H1 (cell line): ENCODE data around the gene TP53BP2. TPM values are rescaled to one million over a fixed set of nuclear protein-coding genes. Genes with fewer than 3 reads are reported as not detected.
"Not testable (repeated sequence)": the region's sequence is repeated elsewhere in the genome, so short reads cannot be mapped to it uniquely, and the experiment has no call there.

Experiments
- CTCF ChIA-PET: fragments of 300-600 bp; sonication (Branson Sonifier 250); formaldehyde crosslinking; loops from one replicate; lab custom pipeline; 2021; ENCODE audit not compliant: partially characterized antibody; lab: Charles Lee
- POLR2A ChIA-PET: fragments of 300-600 bp; sonication (Branson Sonifier 250); formaldehyde crosslinking; loops from one replicate; lab custom pipeline; 2021; ENCODE audit warnings: inconsistent platforms; ENCODE audit not compliant: partially characterized antibody; lab: Charles Lee
- DNase-seq, 2 experiments: peaks; one replicate each; pipeline versions ENCODE4 v3.0.0 to v3.0.0-alpha.2; 2010 to 2022; ENCODE audit warnings: low spot score in 2 of 2, low read depth in 1 of 2, mixed read lengths in 1 of 2
- FAIRE-seq: peaks from 2 replicates; lab custom pipeline; 2011; peaks lifted over from hg19 to GRCh38; lab: Jason Lieb, UNC
- H2AFZ ChIP-seq: 2 replicates; pipeline ENCODE4 v1.8.1; 2012; ENCODE audit warnings: low read length, inconsistent platforms
- H2AK5ac ChIP-seq: 2 replicates; pipeline ENCODE4 v1.6.1; 2013; ENCODE audit warnings: low read depth, low read length
- H2BK120ac ChIP-seq: replicated peaks from 2 replicates; pipeline ENCODE3; 2013; ENCODE audit warnings: low read depth, low read length, inconsistent platforms
- H2BK12ac ChIP-seq: 2 replicates; pipeline ENCODE4 v1.6.1; 2013; ENCODE audit warnings: low read depth, low read length
- H2BK15ac ChIP-seq: 2 replicates; pipeline ENCODE4 v1.6.1; 2013; ENCODE audit warnings: low read length
- H2BK20ac ChIP-seq: 2 replicates; pipeline ENCODE4 v1.6.1; 2013; ENCODE audit warnings: low read length
- H2BK5ac ChIP-seq: 2 replicates; pipeline ENCODE4 v1.6.1; 2013; ENCODE audit warnings: low read depth, low read length
- H3K14ac ChIP-seq: 2 replicates; pipeline ENCODE4 v1.6.1; 2013; ENCODE audit warnings: inconsistent platforms; ENCODE audit not compliant: insufficient read length
- H3K18ac ChIP-seq: 2 replicates; pipeline ENCODE4 v1.6.1; 2013; ENCODE audit warnings: low read length; ENCODE audit errors: extremely low read depth
- H3K23ac ChIP-seq: 2 replicates; pipeline ENCODE4 v1.6.1; 2013; ENCODE audit warnings: inconsistent platforms; ENCODE audit not compliant: insufficient read length
- H3K23me2 ChIP-seq: 2 replicates; pipeline ENCODE4 v1.6.1; 2013; ENCODE audit warnings: low read depth, low read length
- H3K27ac ChIP-seq: 2 replicates; pipeline ENCODE4 v1.6.1; 2011; ENCODE audit warnings: low read depth, low read length, inconsistent platforms
- H3K27me3 ChIP-seq, 4 experiments: replicated peaks in 1 of 4; 1 replicate in 1 of 4; 2 replicates in 3 of 4; pipeline versions ENCODE4 v1.6.1 to v1.8.1; 2011 to 2013; ENCODE audit warnings: low read length in 3 of 4, mild to moderate bottlenecking in 3 of 4, inconsistent platforms in 2 of 4, mixed read lengths in 2 of 4, moderate library complexity in 1 of 4; ENCODE audit not compliant: control insufficient read depth in 3 of 4, insufficient read depth in 3 of 4; ENCODE audit errors: extremely low read depth in 1 of 4
- H3K36me3 ChIP-seq, 4 experiments: 2 replicates each; pipeline versions ENCODE4 v1.6.1 to v1.8.1; 2011 to 2013; ENCODE audit warnings: mild to moderate bottlenecking in 4 of 4, low read length in 3 of 4, moderate library complexity in 2 of 4, control low read depth in 1 of 4, inconsistent platforms in 1 of 4; ENCODE audit not compliant: insufficient read depth in 4 of 4, control insufficient read depth in 2 of 4
- H3K4ac ChIP-seq: replicated peaks from 2 replicates; pipeline ENCODE3; 2013; ENCODE audit warnings: low read length, low read depth, mixed read lengths, inconsistent platforms; ENCODE audit not compliant: insufficient read length
- H3K4me1 ChIP-seq, 4 experiments: replicated peaks in 1 of 4; 1 replicate in 1 of 4; 2 replicates in 3 of 4; pipeline versions ENCODE4 v1.6.1 to v1.8.1; 2011 to 2013; ENCODE audit warnings: low read length in 3 of 4, inconsistent platforms in 2 of 4, mixed read lengths in 1 of 4; ENCODE audit not compliant: insufficient read depth in 4 of 4, control insufficient read depth in 3 of 4
- H3K4me2 ChIP-seq, 2 experiments: 2 replicates each; pipeline versions ENCODE4 v1.6.1 to v1.8.1; 2011 to 2013; ENCODE audit warnings: low read depth in 2 of 2, low read length in 2 of 2, control low read depth in 1 of 2, inconsistent platforms in 1 of 2, mild to moderate bottlenecking in 1 of 2; ENCODE audit not compliant: insufficient read depth in 1 of 2
- H3K4me3 ChIP-seq, 4 experiments: fragments of 200-600, 300-600 bp in 1 of 4; sonication (generic), shearing (Covaris generic), sonication (Bioruptor Twin) in 1 of 4; 2 replicates each; pipeline versions ENCODE4 v1.5.1 to v1.8.1; 2011 to 2016; ENCODE audit warnings: low read length in 4 of 4, low read depth in 3 of 4, control low read depth in 2 of 4, inconsistent platforms in 2 of 4, mild to moderate bottlenecking in 2 of 4, mixed read lengths in 1 of 4, moderate library complexity in 1 of 4; ENCODE audit not compliant: insufficient read depth in 2 of 4; ENCODE audit errors: extremely low read depth in 1 of 4
- H3K56ac ChIP-seq: replicated peaks from 2 replicates; pipeline ENCODE3; 2013; ENCODE audit warnings: low read depth, mild to moderate bottlenecking, mixed read lengths, low read length, inconsistent platforms; ENCODE audit not compliant: insufficient read length
- H3K79me1 ChIP-seq: 2 replicates; pipeline ENCODE4 v1.6.1; 2013; ENCODE audit warnings: low read depth, low read length, control low read depth
- H3K79me2 ChIP-seq, 2 experiments: 2 replicates each; pipeline versions ENCODE4 v1.6.1 to v1.8.1; 2012 to 2013; ENCODE audit warnings: low read length in 2 of 2, mild to moderate bottlenecking in 2 of 2, inconsistent platforms in 1 of 2; ENCODE audit not compliant: insufficient read depth in 2 of 2, control insufficient read depth in 1 of 2
- H3K9ac ChIP-seq, 4 experiments: replicated peaks in 1 of 4; 1 replicate in 1 of 4; 2 replicates in 3 of 4; pipeline versions ENCODE4 v1.6.1 to v1.8.1; 2011 to 2013; ENCODE audit warnings: low read depth in 3 of 4, low read length in 3 of 4, control low read depth in 2 of 4, mild to moderate bottlenecking in 2 of 4, moderate library complexity in 2 of 4, inconsistent platforms in 1 of 4; ENCODE audit errors: extremely low read depth in 1 of 4
- H3K9me3 ChIP-seq, 2 experiments: 2 replicates each; pipeline versions ENCODE4 v1.6.1 to v1.8.1; 2012 to 2013; ENCODE audit warnings: mild to moderate bottlenecking in 2 of 2, moderate library complexity in 2 of 2, control low read depth in 1 of 2, inconsistent platforms in 1 of 2, low read depth in 1 of 2, low read length in 1 of 2, mixed read lengths in 1 of 2; ENCODE audit not compliant: insufficient read depth in 2 of 2
- H4K20me1 ChIP-seq, 2 experiments: replicated peaks in 1 of 2; 2 replicates each; pipeline versions ENCODE3 to v1.8.1; 2011 to 2013; ENCODE audit warnings: inconsistent platforms in 2 of 2, low read length in 2 of 2, mild to moderate bottlenecking in 1 of 2; ENCODE audit not compliant: insufficient read depth in 2 of 2, control insufficient read depth in 1 of 2
- H4K5ac ChIP-seq: 2 replicates; pipeline ENCODE4 v1.6.1; 2013; ENCODE audit warnings: low read length, low read depth, mixed read lengths, inconsistent platforms; ENCODE audit not compliant: insufficient read length
- H4K8ac ChIP-seq: 2 replicates; pipeline ENCODE4 v1.8.0; 2013; ENCODE audit warnings: mild to moderate bottlenecking, moderate library complexity, low read length, inconsistent platforms; ENCODE audit not compliant: insufficient read depth; ENCODE audit errors: extremely low read depth
- H4K91ac ChIP-seq: replicated peaks from 2 replicates; pipeline ENCODE3; 2013; ENCODE audit warnings: low read length, mixed read lengths, inconsistent platforms; ENCODE audit not compliant: insufficient read length
- polyA plus RNA-seq, 7 experiments: library from polyadenylated mRNA; depleted of rRNA in 3 of 7; stranded (reverse) in 5 of 7; unstranded in 2 of 7; fragments of >200 nt in 5 of 7; fragments of 200-250 nt in 2 of 7; gene quantifications; 1 replicate in 5 of 7; 2 replicates in 1 of 7; 4 replicates in 1 of 7; pipeline versions ENCODE4 v1.2.1 to v1.2.3, GENCODE V29; 2011 to 2013; ENCODE audit warnings: missing spikeins in 2 of 7, mixed read lengths in 2 of 7
- total RNA-seq: library from RNA; stranded (reverse); fragmentation: NEBNext Ultra II Directional; extraction: Animal tissue kit (Norgen Biotek cat#: 25700); gene quantifications from 2 replicates; pipeline ENCODE4 v1.2.1, GENCODE V29; 2021

TP53BP2 gene
- total and polyA plus RNA-seq, 2 of the 8 experiments (the other 6 are each of a cell fraction or from before 2014, with no cell fraction given) = 18.0 to 38.7 TPM

DNA sequence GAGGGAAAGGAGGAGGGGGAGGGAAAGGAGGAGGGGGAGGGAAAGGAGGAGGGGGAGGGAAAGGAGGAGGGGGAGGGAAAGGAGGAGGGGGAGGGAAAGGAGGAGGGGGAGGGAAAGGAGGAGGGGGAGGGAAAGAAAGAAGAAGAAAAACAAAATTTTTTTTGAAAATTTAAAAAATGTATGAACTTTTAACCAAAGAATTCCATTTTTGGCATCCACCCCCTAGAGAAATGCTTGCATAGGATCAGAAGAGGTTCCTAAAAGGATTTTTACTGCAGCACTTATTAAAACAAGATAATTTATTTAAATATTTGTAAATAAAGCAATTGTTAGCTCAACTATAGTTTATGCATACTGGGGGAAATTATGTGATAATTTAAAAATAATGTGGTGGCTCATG is 28.5 kb downstream of the TP53BP2 start:
- H3K4me1 ChIP-seq, H2AFZ ChIP-seq, H3K4me3 ChIP-seq, H3K4ac ChIP-seq, H2BK20ac ChIP-seq, H4K8ac ChIP-seq, H3K18ac ChIP-seq, H3K27me3 ChIP-seq, H2BK5ac ChIP-seq, H3K23ac ChIP-seq, H2BK12ac ChIP-seq, H3K9me3 ChIP-seq, H4K20me1 ChIP-seq, H3K14ac ChIP-seq, H3K9ac ChIP-seq, H3K27ac ChIP-seq, FAIRE-seq, H2AK5ac ChIP-seq, H2BK15ac ChIP-seq, H2BK120ac ChIP-seq, DNase-seq, H4K91ac ChIP-seq, H3K56ac ChIP-seq, H3K79me1 ChIP-seq, H4K5ac ChIP-seq, H3K4me2 ChIP-seq, H3K23me2 ChIP-seq: not testable (repeated sequence)
- peaks cover 4 to 40% of the 10 kb centered on the region in 2 experiments; a peak in 3 of 4 replicates for H3K79me2 ChIP-seq
- ChIA-PET POLR2A (interaction anchor here (1.2 kb wide), 1 partner anchor 29 kb away, joined by 3 read pairs; no protein-coding TSS in a partner anchor), CTCF (interaction anchor here (0.7 kb wide), 1 partner anchor 234 kb away, joined by 5 read pairs; no protein-coding TSS in a partner anchor)
- H3K36me3 ChIP-seq = peaks cover 2 to 40% (median 14%) of the 10 kb centered on the region in 4 experiments; a peak in 6 of 8 replicates
